ENCODE data around the gene NRCAM. TPM values are rescaled to one million over a fixed set of nuclear protein-coding genes. Genes with fewer than 3 reads are reported as not detected.
A peak's percentile ranks its signal among the peaks of the same experiment; 100 is the strongest.

The NRCAM gene
- total RNA-seq, 1 donor from 2014 or later = 9.5 TPM

DNA sequence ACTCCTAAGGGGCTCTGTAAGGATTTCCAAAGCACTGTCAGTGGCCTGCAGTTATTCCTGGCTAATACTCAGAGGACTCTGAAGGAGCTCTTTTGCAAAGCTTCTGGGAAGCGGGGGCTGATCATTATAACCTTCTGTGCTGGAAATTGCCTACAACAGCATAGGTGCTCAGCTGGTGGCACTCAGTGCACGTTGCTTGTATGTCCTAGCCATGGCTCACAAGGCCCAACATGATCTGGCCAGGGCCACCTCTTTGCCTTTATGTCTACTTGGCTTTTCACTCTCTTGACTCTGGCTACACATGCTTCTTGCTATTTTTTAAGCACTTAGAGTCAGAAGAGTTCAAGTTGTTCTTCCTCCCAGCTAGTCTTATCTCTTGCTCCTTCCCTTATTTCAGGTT is 343.6 kb downstream of the NRCAM start:
- no peaks in the 10 kb centered on the region for H3K9me3 Mint-ChIP-seq (ENCODE audit: low read depth)
- no peaks in the 10 kb centered on the region for H3K27me3 Mint-ChIP-seq (ENCODE audit: low read depth)
- no peaks in the 10 kb centered on the region for H3K36me3 Mint-ChIP-seq (ENCODE audit: low read depth)
- TF ChIP-seq, protein P1, sequence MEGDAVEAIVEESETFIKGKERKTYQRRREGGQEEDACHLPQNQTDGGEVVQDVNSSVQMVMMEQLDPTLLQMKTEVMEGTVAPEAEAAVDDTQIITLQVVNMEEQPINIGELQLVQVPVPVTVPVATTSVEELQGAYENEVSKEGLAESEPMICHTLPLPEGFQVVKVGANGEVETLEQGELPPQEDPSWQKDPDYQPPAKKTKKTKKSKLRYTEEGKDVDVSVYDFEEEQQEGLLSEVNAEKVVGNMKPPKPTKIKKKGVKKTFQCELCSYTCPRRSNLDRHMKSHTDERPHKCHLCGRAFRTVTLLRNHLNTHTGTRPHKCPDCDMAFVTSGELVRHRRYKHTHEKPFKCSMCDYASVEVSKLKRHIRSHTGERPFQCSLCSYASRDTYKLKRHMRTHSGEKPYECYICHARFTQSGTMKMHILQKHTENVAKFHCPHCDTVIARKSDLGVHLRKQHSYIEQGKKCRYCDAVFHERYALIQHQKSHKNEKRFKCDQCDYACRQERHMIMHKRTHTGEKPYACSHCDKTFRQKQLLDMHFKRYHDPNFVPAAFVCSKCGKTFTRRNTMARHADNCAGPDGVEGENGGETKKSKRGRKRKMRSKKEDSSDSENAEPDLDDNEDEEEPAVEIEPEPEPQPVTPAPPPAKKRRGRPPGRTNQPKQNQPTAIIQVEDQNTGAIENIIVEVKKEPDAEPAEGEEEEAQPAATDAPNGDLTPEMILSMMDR (IDR thresholded peaks at IDR 0.05) = no peak
- H3K27ac Mint-ChIP-seq (ENCODE audit: unreplicated experiment) = no peak overlapping the region
- no peak overlapping the region for H3K4me3 Mint-ChIP-seq (ENCODE audit: unreplicated experiment)
- H3K4me1 Mint-ChIP-seq (ENCODE audit: low read depth) = no peaks in the 10 kb centered on the region
- DNase-seq (ENCODE audit: low spot score) = no peak

DNA sequence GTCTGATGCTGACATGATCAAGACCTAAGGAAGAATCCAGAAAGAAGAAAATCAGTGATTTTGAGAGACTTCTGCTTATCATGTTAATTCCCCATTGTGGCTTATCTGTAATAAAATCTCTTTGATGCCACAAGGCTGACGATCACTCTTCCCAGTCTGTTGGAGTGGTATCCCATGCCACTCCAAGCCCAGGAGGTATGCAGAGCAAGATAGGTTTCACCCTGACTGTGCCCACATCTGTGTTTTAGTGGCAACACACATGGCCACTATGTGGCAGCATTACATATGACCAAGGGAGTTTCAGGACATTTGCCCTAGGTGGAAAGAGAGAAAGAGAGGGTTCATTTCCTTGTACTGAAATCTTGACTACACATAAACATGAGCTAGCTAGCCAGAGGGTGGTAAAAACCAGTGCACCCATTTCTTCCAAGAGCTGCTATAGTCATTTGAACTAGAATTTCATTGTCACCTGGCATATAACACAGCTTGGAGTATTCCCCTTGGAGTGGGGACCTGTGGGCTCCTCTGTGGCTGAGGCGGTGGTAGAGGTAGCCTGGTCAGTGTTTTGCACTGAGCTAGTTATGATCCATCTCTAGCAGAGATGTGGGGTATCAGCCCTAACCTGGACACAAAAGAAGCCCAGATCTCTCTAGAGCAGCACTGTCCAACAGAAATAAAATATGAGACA is 346.9 kb downstream of the NRCAM start:
- TF ChIP-seq, protein P1 (IDR thresholded peaks at IDR 0.05) = peak; percentile 78
- no peak overlapping the region for H3K27ac Mint-ChIP-seq (ENCODE audit: unreplicated experiment)
- no peaks in the 10 kb centered on the region for H3K36me3 Mint-ChIP-seq (ENCODE audit: low read depth)
- DNase-seq (ENCODE audit: low spot score) = no peak
- H3K27me3 Mint-ChIP-seq (ENCODE audit: low read depth) = no peaks in the 10 kb centered on the region
- H3K4me1 Mint-ChIP-seq (ENCODE audit: low read depth) = no peaks in the 10 kb centered on the region
- H3K9me3 Mint-ChIP-seq (ENCODE audit: low read depth) = no peaks in the 10 kb centered on the region
- no peak overlapping the region for H3K4me3 Mint-ChIP-seq (ENCODE audit: unreplicated experiment)

DNA sequence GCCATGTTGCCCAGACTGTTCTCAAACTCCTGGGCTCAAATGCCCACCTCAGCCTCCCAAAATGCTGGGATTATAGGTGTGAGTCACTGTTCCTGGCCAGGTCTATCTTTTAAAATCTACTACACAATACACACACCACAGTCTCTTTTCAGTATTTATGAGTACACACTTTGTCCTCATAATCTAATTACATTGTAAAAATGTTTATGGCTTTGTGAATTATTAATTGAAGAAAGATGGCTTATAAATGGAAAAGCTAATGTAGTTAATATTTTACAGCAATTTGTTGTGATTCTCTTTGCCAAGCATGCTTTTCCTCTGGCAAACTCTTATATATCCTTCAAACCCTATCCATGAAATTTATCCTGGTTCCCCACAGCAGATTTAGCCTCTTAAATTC is 348.1 kb downstream of the NRCAM start:
- DNase-seq (ENCODE audit: low spot score) = no peak
- Mint-ChIP-seq H3K4me3 (ENCODE audit: unreplicated experiment) (no peak overlapping the region), H3K27ac (ENCODE audit: unreplicated experiment) (no peak overlapping the region), H3K4me1 (ENCODE audit: low read depth) (no peaks in the 10 kb centered on the region), H3K9me3 (ENCODE audit: low read depth) (no peaks in the 10 kb centered on the region), H3K27me3 (ENCODE audit: low read depth) (no peaks in the 10 kb centered on the region), H3K36me3 (ENCODE audit: low read depth) (no peaks in the 10 kb centered on the region)
- TF ChIP-seq, protein P1 (IDR thresholded peaks at IDR 0.05) = no peak

GRCh38 chr7:108104324-108104723 is 351.9 kb downstream of the NRCAM start:
- H3K4me1 Mint-ChIP-seq (ENCODE audit: low read depth) = no peaks in the 10 kb centered on the region
- DNase-seq (ENCODE audit: low spot score) = no peak

DNA sequence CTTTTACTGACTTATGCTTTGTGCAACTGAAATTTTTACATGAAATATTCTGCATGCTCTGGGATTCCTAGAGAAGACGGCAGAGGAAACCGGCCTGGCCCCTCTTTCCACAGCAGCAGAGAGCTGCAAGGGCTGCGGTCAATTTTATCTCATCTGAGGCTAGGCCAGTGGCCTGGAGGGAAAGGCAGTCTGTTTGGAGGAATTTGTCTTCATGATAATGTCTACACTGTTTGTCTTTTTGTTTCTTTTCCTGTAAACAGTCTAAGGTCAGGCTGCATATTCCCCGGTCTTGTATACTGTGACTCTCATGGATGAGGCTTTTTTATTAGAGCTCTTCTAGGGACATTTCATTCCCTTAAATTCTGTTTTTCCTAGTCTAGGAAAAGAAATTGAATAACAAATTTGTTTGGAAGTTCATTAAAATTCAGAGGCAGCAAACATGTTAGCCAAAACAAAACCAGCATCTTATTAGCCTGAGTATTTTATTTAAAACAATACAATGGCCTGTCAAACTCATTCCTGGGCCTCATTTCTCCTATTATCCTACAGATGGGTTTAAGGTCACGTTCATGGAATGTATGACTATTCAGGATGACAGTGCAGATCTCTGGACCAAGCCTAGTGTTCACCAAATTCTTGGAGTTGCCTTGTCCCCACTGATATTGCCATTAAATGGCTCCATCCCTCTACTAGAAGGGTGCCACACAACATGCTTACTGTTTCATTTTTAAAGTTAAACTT is 352.5 kb downstream of the NRCAM start:
- Mint-ChIP-seq H3K4me1 (ENCODE audit: low read depth) (no peaks in the 10 kb centered on the region), H3K4me3 (ENCODE audit: unreplicated experiment) (no peak overlapping the region), H3K27me3 (ENCODE audit: low read depth) (no peaks in the 10 kb centered on the region), H3K36me3 (ENCODE audit: low read depth) (no peaks in the 10 kb centered on the region), H3K27ac (ENCODE audit: unreplicated experiment) (no peak overlapping the region), H3K9me3 (ENCODE audit: low read depth) (no peaks in the 10 kb centered on the region)
- no peak for DNase-seq (ENCODE audit: low spot score)
- TF ChIP-seq, protein P1 (IDR thresholded peaks at IDR 0.05) = no peak

More at GRCh38 chr7:108104324-108104723, 351.9 kb downstream of the NRCAM start:
- no peaks in the 10 kb centered on the region for H3K27me3 Mint-ChIP-seq (ENCODE audit: low read depth)
- no peaks in the 10 kb centered on the region for H3K9me3 Mint-ChIP-seq (ENCODE audit: low read depth)
- H3K27ac Mint-ChIP-seq (ENCODE audit: unreplicated experiment) = no peak overlapping the region
- TF ChIP-seq, protein P1 (IDR thresholded peaks at IDR 0.05) = no peak
- H3K36me3 Mint-ChIP-seq (ENCODE audit: low read depth) = no peaks in the 10 kb centered on the region
- H3K4me3 Mint-ChIP-seq (ENCODE audit: unreplicated experiment) = no peak overlapping the region
